OCI-LY3 (cell line): ENCODE results near the gene SLC25A5.
"Not testable (repeated sequence)": the region's sequence is repeated elsewhere in the genome, so short reads cannot be mapped to it uniquely, and the experiment has no call there.

Experiments
- H2AFZ ChIP-seq: fragments of 200-600, 300-600 bp; shearing (Covaris generic); 2 replicates; pipeline ENCODE4 v1.6.0; 2014; ENCODE audit warnings: antibody characterized with exemption, low read depth, low read length
- H3K27ac ChIP-seq: fragments of 200-600, 300-600 bp; sonication (generic); 2 replicates; pipeline ENCODE4 v1.5.1; 2014; ENCODE audit warnings: mild to moderate bottlenecking, low read length, moderate library complexity, mixed read lengths
- H3K27me3 ChIP-seq: fragments of 200-600, 300-600 bp; sonication (generic); 2 replicates; pipeline ENCODE4 v1.6.1; 2014; ENCODE audit warnings: low read depth, low read length, mixed read lengths
- H3K36me3 ChIP-seq: fragments of 200-600, 300-600 bp; sonication (generic); replicated peaks from 2 replicates; pipeline ENCODE3; 2014; ENCODE audit warnings: low read depth, low read length, mixed read lengths
- H3K4me1 ChIP-seq: fragments of 300-600, 200-600 bp; sonication (generic); 2 replicates; pipeline ENCODE4 v1.6.1; 2014; ENCODE audit warnings: low read length, mixed read lengths
- H3K4me2 ChIP-seq: fragments of 200-600, 300-600 bp; sonication (generic); 2 replicates; pipeline ENCODE4 v1.6.1; 2014; ENCODE audit warnings: low read length, mixed read lengths
- H3K4me3 ChIP-seq: fragments of 300-600, 200-600 bp; sonication (generic); 2 replicates; pipeline ENCODE4 v1.5.1; 2014; ENCODE audit warnings: antibody characterized with exemption, mild to moderate bottlenecking, low read length, moderate library complexity
- H3K79me2 ChIP-seq: fragments of 300-600, 200-600 bp; shearing (Covaris generic); 2 replicates; pipeline ENCODE4 v1.6.1; 2014; ENCODE audit warnings: mild to moderate bottlenecking, low read length, mixed read lengths
- H3K9ac ChIP-seq: fragments of 300-600, 200-600 bp; shearing (Covaris generic); 2 replicates; pipeline ENCODE4 v1.6.0; 2014; ENCODE audit warnings: mild to moderate bottlenecking, low read length, moderate library complexity
- H3K9me3 ChIP-seq: fragments of 200-600, 300-600 bp; shearing (Covaris generic); 2 replicates; pipeline ENCODE4 v1.6.1; 2014; ENCODE audit warnings: low read length, mixed read lengths; ENCODE audit not compliant: insufficient read depth
- H4K20me1 ChIP-seq: fragments of 200-600, 300-600 bp; sonication (generic); 2 replicates; pipeline ENCODE4 v1.6.1; 2016; ENCODE audit warnings: low read length, mixed read lengths; ENCODE audit not compliant: insufficient read depth
- CTCF ChIP-seq: fragments of 200-600, 300-600 bp; sonication (generic); IDR thresholded peaks from 2 replicates; pipeline ENCODE4 v1.5.1; 2014; ENCODE audit warnings: antibody characterized with exemption, low read length, low read depth
- EZH2phosphoT487 ChIP-seq: fragments of 200-600 bp; shearing (Covaris generic); IDR thresholded peaks from 2 replicates; pipeline ENCODE4 v1.6.1; 2018; ENCODE audit warnings: antibody characterized with exemption, mixed run types, low read depth

The SLC25A5 gene

GRCh38 chrX:119501511-119502148 is 33.4 kb downstream of the SLC25A5 start:
- Histone ChIP-seq H4K20me1 (no peaks in the 10 kb centered on the region), H3K4me2 (no peak overlapping the region), H3K9me3 (no peaks in the 10 kb centered on the region), H3K27me3 (no peaks in the 10 kb centered on the region), H3K4me1 (no peaks in the 10 kb centered on the region), H3K9ac (no peak overlapping the region), H3K36me3 (no peaks in the 10 kb centered on the region), H3K4me3 (no peak overlapping the region), H2AFZ (no peak overlapping the region), H3K27ac (no peak overlapping the region), H3K79me2 (no peaks in the 10 kb centered on the region)
- TF ChIP-seq EZH2phosphoT487 (no peak), CTCF (no peak)

DNA sequence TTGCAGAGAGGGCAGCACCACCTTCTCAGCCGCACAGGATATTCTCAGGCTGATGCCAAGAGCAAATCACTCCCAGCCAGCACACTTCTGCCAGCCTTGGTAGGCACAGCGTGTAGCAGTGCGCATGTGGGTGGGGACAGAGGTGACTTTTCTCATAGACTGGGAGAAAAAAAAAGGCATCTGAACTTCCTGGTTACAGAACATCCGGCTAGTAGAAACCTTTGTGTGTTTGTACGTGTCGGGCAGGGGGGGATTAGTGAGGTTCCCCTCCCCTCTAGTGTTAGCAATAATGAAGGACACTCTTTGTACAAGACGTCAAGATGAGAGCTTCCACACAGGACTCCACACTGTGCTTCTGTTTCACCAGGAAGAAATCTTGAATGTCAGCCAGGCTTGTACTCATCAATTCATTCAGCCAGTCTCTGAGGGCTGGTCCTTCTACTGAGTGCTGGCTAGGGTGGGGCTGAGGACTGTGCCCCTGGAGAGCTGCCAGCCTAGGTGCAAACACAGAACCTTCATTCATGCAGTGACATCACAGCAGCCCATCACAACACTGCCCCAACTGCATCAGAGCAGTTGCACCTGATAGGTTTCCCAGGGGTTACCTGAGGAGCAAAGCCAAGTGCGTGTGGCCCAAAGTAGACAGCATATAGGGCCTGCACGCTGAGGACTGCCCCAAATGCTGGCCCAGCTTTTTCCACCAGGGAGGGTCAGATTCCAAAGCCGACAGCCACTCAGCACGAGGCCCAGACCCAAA is 34.7 kb downstream of the SLC25A5 start:
- no peaks in the 10 kb centered on the region for H3K79me2 ChIP-seq
- H2AFZ ChIP-seq: no peak overlapping the region
- H3K36me3 ChIP-seq: no peaks in the 10 kb centered on the region
- TF ChIP-seq EZH2phosphoT487 (no peak), CTCF (no peak)
- H4K20me1 ChIP-seq: no peaks in the 10 kb centered on the region
- H3K27me3 ChIP-seq: no peaks in the 10 kb centered on the region
- no peaks in the 10 kb centered on the region for H3K4me1 ChIP-seq
- H3K27ac ChIP-seq: no peak overlapping the region
- H3K9me3 ChIP-seq: no peaks in the 10 kb centered on the region
- no peak overlapping the region for H3K4me2 ChIP-seq
- no peak overlapping the region for H3K4me3 ChIP-seq
- H3K9ac ChIP-seq: no peak overlapping the region

GRCh38 chrX:119503484-119503861 is 35.2 kb downstream of the SLC25A5 start:
- no peaks in the 10 kb centered on the region for H3K27me3 ChIP-seq
- no peaks in the 10 kb centered on the region for H3K36me3 ChIP-seq
- no peaks in the 10 kb centered on the region for H3K79me2 ChIP-seq
- TF ChIP-seq EZH2phosphoT487 (no peak), CTCF (no peak)
- H3K9ac ChIP-seq: no peak overlapping the region
- H3K4me3 ChIP-seq: no peak overlapping the region
- H3K27ac ChIP-seq: no peak overlapping the region
- no peaks in the 10 kb centered on the region for H3K9me3 ChIP-seq
- H3K4me1 ChIP-seq: no peaks in the 10 kb centered on the region
- H2AFZ ChIP-seq: no peak overlapping the region
- no peak overlapping the region for H3K4me2 ChIP-seq
- no peaks in the 10 kb centered on the region for H4K20me1 ChIP-seq

DNA sequence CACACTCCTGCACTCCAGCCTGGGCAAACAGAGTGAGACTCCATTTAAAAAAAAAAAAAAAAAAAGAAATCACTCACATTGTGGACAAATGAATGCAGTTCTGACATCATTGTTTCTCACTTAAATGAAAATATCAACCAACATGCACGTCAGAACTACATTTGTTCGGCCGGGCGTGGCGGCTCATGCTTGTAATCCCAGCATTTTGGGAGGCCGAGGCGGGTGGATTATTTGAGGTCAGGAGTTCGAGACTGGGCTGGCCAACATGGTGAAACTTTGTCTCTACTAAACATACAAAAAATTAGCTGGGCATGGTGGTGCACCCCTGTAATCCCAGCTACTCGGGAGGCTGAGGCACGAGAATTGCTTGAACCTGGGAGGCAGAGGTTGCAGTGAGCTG is 36.9 kb downstream of the SLC25A5 start:
- not testable (repeated sequence) for H3K9ac ChIP-seq, H3K27ac ChIP-seq, H2AFZ ChIP-seq, H3K4me3 ChIP-seq, H3K4me2 ChIP-seq, H3K79me2 ChIP-seq, H3K36me3 ChIP-seq, H3K4me1 ChIP-seq, H3K27me3 ChIP-seq, H3K9me3 ChIP-seq, H4K20me1 ChIP-seq
